GM12878 (cell line): ENCODE measurements around the gene TCF4. TPM values are rescaled to one million over a fixed set of nuclear protein-coding genes. Genes with fewer than 3 reads are reported as not detected.

Experiments used
- ATAC-seq: fragments of 200-7000 bp; cut with Tn5 transposase; 3 replicates; pipeline ENCODE4 v1.9.1; 2020; ENCODE audit warnings: mild to moderate bottlenecking, moderate library complexity
- BruUV-seq: library from RNA; stranded (reverse); fragments of 400-500 nt; replicated peaks from 2 replicates; lab custom pipeline; 2021; lab: Mats Ljungman, UMichigan
- CTCF ChIA-PET: fragments of 300-600 bp; sonication (Branson Sonifier 250); formaldehyde crosslinking; extraction: SDS; loops from one replicate; lab custom pipeline; 2021; ENCODE audit warnings: inconsistent platforms; lab: Yijun Ruan, JAX
- POLR2A ChIA-PET: fragments of 350-600 bp; formaldehyde crosslinking; extraction: SDS; loops from one replicate; lab custom pipeline; 2021; ENCODE audit warnings: inconsistent platforms; lab: Charles Lee
- RAD21 ChIA-PET: fragments of 300-600 bp; sonication (Branson Sonifier 250); formaldehyde crosslinking; loops from one replicate; lab custom pipeline; 2023; ENCODE audit warnings: antibody characterized with exemption; ENCODE audit not compliant: unreplicated experiment; lab: Charles Lee
- SMC1A ChIA-PET: fragments of 300-600 bp; sonication (Branson Sonifier 250); formaldehyde crosslinking; loops from one replicate; lab custom pipeline; 2023; ENCODE audit not compliant: unreplicated experiment, uncharacterized antibody; lab: Charles Lee
- DNase-seq: peaks from one replicate; pipeline ENCODE4 v3.0.0-alpha.2; 2011; ENCODE audit warnings: low read depth, low spot score
- FAIRE-seq: peaks from 3 replicates; lab custom pipeline; 2011; peaks lifted over from hg19 to GRCh38; lab: Jason Lieb, UNC
- H2AFZ ChIP-seq: 2 replicates; pipeline ENCODE4 v1.6.0; 2011; ENCODE audit warnings: low read depth, low read length, control low read depth; ENCODE audit not compliant: control insufficient read depth
- H3K27ac ChIP-seq: 2 replicates; pipeline ENCODE4 v1.5.1; 2011; ENCODE audit warnings: control low read depth; ENCODE audit not compliant: control insufficient read depth, insufficient read depth
- H3K27me3 ChIP-seq, 2 experiments: replicated peaks in 1 of 2; 2 replicates each; pipeline versions ENCODE4 v1.6.0 to v1.6.1; 2011; ENCODE audit warnings: low read length in 1 of 2; ENCODE audit not compliant: control insufficient read depth in 2 of 2, insufficient read depth in 2 of 2
- H3K36me3 ChIP-seq, 2 experiments: 2 replicates each; pipeline ENCODE4 v1.5.1; 2011; ENCODE audit warnings: low read length in 1 of 2; ENCODE audit not compliant: control insufficient read depth in 2 of 2, insufficient read depth in 2 of 2
- H3K4me1 ChIP-seq: 2 replicates; pipeline ENCODE4 v1.6.1; 2011; ENCODE audit warnings: mild to moderate bottlenecking, low read length, moderate library complexity, mixed read lengths; ENCODE audit not compliant: control insufficient read depth, insufficient read depth
- H3K4me2 ChIP-seq: 2 replicates; pipeline ENCODE4 v1.6.0; 2011; ENCODE audit warnings: control low read depth; ENCODE audit not compliant: control insufficient read depth, insufficient read depth
- H3K4me3 ChIP-seq: fragments of 200-600 bp; sonication (generic); 2 replicates; pipeline ENCODE4 v1.5.1; 2016
- H3K79me2 ChIP-seq: 2 replicates; pipeline ENCODE4 v1.6.0; 2011; ENCODE audit warnings: low read length; ENCODE audit not compliant: control insufficient read depth, insufficient read depth
- H3K9ac ChIP-seq: 2 replicates; pipeline ENCODE4 v1.8.0; 2011; ENCODE audit warnings: low read length, control low read depth, mixed read lengths; ENCODE audit not compliant: control insufficient read depth, insufficient read depth
- H3K9me3 ChIP-seq: replicated peaks from 3 replicates; pipeline ENCODE4 v1.5.1; 2011; ENCODE audit warnings: mild to moderate bottlenecking, low read length; ENCODE audit not compliant: control insufficient read depth, insufficient read depth
- H4K20me1 ChIP-seq: 2 replicates; pipeline ENCODE4 v1.6.0; 2011; ENCODE audit not compliant: control insufficient read depth, insufficient read depth
- ATF7 ChIP-seq: fragments of 450-650 bp; IDR thresholded peaks from 2 replicates; pipeline ENCODE4 v1.6.1; 2016; ENCODE audit warnings: low read depth, mild to moderate bottlenecking
- BACH1 ChIP-seq: fragments of 450-650 bp; IDR thresholded peaks from 2 replicates; pipeline ENCODE4 v1.6.1; 2017; ENCODE audit warnings: mild to moderate bottlenecking, borderline replicate concordance
- BHLHE40 ChIP-seq, 2 experiments: fragments of 450-650 bp in 1 of 2; IDR thresholded peaks; 2 replicates each; pipeline ENCODE4 v1.6.1; 2011 to 2017; ENCODE audit warnings: low read depth in 2 of 2, borderline replicate concordance in 1 of 2, improper control_type of control experiment in 1 of 2, low read length in 1 of 2, mild to moderate bottlenecking in 1 of 2
- CBX5 ChIP-seq: sonication (generic); IDR thresholded peaks from 2 replicates; pipeline ENCODE4 v1.6.1; 2016; ENCODE audit warnings: low read depth, moderate library complexity, mild to moderate bottlenecking, inconsistent platforms
- FOS ChIP-seq: IDR thresholded peaks from 3 replicates; pipeline ENCODE4 v1.6.1; 2011; ENCODE audit warnings: borderline replicate concordance; ENCODE audit not compliant: insufficient read length; ENCODE audit errors: extremely low read depth
- HSF1 ChIP-seq: fragments of 150-350 bp; IDR thresholded peaks from 2 replicates; pipeline ENCODE4 v1.6.1; 2014; ENCODE audit warnings: mild to moderate bottlenecking, low read depth, low read length
- MLLT1 ChIP-seq: fragments of 450-650 bp; IDR thresholded peaks from 2 replicates; pipeline ENCODE4 v1.6.1; 2016; ENCODE audit warnings: mild to moderate bottlenecking
- NKRF ChIP-seq: fragments of 450-650 bp; conservative IDR thresholded peaks from 2 replicates; pipeline ENCODE4 v1.6.1; 2017; ENCODE audit warnings: mild to moderate bottlenecking, moderate library complexity
- NR2C1 ChIP-seq: fragments of 450-650 bp; IDR thresholded peaks from 2 replicates; pipeline ENCODE4 v1.6.1; 2017; ENCODE audit warnings: antibody characterized with exemption, mild to moderate bottlenecking, moderate library complexity
- NRF1 ChIP-seq: conservative IDR thresholded peaks from 2 replicates; pipeline ENCODE4 v1.6.1; 2011; ENCODE audit warnings: mild to moderate bottlenecking, low read depth, low read length, improper control_type of control experiment
- POLR2AphosphoS5 ChIP-seq: IDR thresholded peaks from 2 replicates; pipeline ENCODE4 v1.6.1; 2011; ENCODE audit warnings: mild to moderate bottlenecking, low read length, inconsistent platforms
- SREBF2 ChIP-seq: IDR thresholded peaks from 2 replicates; pipeline ENCODE4 v1.6.1; 2012; ENCODE audit warnings: mild to moderate bottlenecking, low read length
- TARDBP ChIP-seq: IDR thresholded peaks from 2 replicates; pipeline ENCODE4 v1.6.1; 2016; ENCODE audit warnings: borderline replicate concordance
- ZBTB4 ChIP-seq: fragments of 450-650 bp; formaldehyde crosslinking; IDR thresholded peaks from 2 replicates; pipeline ENCODE4 v1.4.0; 2022; ENCODE audit warnings: mild to moderate bottlenecking, moderate library complexity
- in situ Hi-C: fragments of 300-500 bp; cut with MboI; formaldehyde crosslinking; loops from 9 replicates; pipeline ENCODE4 v1.14.3; 2018; ENCODE audit warnings: mixed read lengths
- intact Hi-C: fragments of 100-400 bp; cut with micrococcal nuclease; formaldehyde crosslinking; loops from one replicate; pipeline ENCODE4 v1.14.2; 2022; ENCODE audit not compliant: unreplicated experiment
- polyA plus RNA-seq, 11 experiments: library from polyadenylated mRNA; depleted of rRNA in 4 of 11; unstranded in 6 of 11; stranded (reverse) in 5 of 11; fragments of >200 nt; fragmentation: Nextera tagmentation in 4 of 11; fragmentation: Illumina TruSeq in 1 of 11; extraction: Ambion mirVana in 4 of 11; extraction: Trizol in 1 of 11; gene quantifications; 1 replicate in 1 of 11; 2 replicates in 10 of 11; pipeline versions ENCODE4 v1.2.1 to v1.2.3, GENCODE V29; 2011 to 2016; ENCODE audit warnings: inconsistent platforms in 2 of 11, missing spikeins in 2 of 11, low read depth in 1 of 11
- total RNA-seq, 4 experiments: library from RNA; depleted of rRNA in 3 of 4; stranded (reverse); fragments of >200 nt in 3 of 4; fragmentation: Illumina TruSeq in 1 of 4; extraction: Trizol in 1 of 4; gene quantifications; 2 replicates each; pipeline versions ENCODE4 v1.2.1 to v1.2.3, GENCODE V29; 2013 to 2021

The TCF4 gene
- total and polyA plus RNA-seq, 10 of the 15 experiments (the other 5 are each of a cell fraction or from before 2014, with no cell fraction given), result 15.2 to 94.0 (median 31.5) TPM

- TF ChIP-seq ZBTB4 (no peak), NRF1 (no peak), FOS (no peak)
These were observed 74.8 kb downstream of the TCF4 start (continued) for GRCh38 chr18:55513161-55513560.

GRCh38 chr18:55511277-55511676 is 76.7 kb downstream of the TCF4 start:
- ChIA-PET POLR2A (no interaction called here), SMC1A (interaction anchor here (1.5 kb wide), 1 partner anchor 9 kb away, joined by 3 read pairs; no protein-coding TSS in a partner anchor), RAD21 (interaction anchor here (0.6 to 0.7 kb wide), 2 partner anchors 67 to 143 kb away, joined by 3 read pairs; no protein-coding TSS in a partner anchor), CTCF (no interaction called here)
- no peak for ATAC-seq
- H3K4me3 ChIP-seq, result no peak overlapping the region
- no peaks in the 10 kb centered on the region for H3K27me3 ChIP-seq
- H4K20me1 ChIP-seq, result no peaks in the 10 kb centered on the region
- H3K36me3 ChIP-seq, result no peaks in the 10 kb centered on the region
- BruUV-seq, result no TSS peak
- no peak overlapping the region for H2AFZ ChIP-seq
- H3K79me2 ChIP-seq, result no peaks in the 10 kb centered on the region
- no peak overlapping the region for H3K4me2 ChIP-seq
- DNase-seq, result no peak
- no peaks in the 10 kb centered on the region for H3K9me3 ChIP-seq
- in situ Hi-C loops (loop anchor here (10.0 kb wide), 1 partner anchor 276 kb away; no protein-coding TSS in a partner anchor), intact Hi-C loops (no loop called here)
- no peak for FAIRE-seq
- H3K27ac ChIP-seq, result no peak overlapping the region
- H3K9ac ChIP-seq, result no peak overlapping the region
- H3K4me1 ChIP-seq, result no peaks in the 10 kb centered on the region
- TF ChIP-seq POLR2AphosphoS5, result no peak
- no peak for TF ChIP-seq TARDBP
- no peak for TF ChIP-seq NR2C1
- TF ChIP-seq MLLT1, result no peak
- no peak for TF ChIP-seq SREBF2
- no peak for TF ChIP-seq BACH1
- TF ChIP-seq ATF7, result no peak
- TF ChIP-seq BHLHE40 (IDR thresholded peaks at IDR 0.05; ENCODE audit: borderline replicate concordance in 1 of 2, low read depth in 2 of 2, low read length in 1 of 2), result no peak
- TF ChIP-seq CBX5, result no peak
- no peak for TF ChIP-seq NKRF
- TF ChIP-seq HSF1, result no peak
